ENCODE measurements around the gene NDUFAF8.

The NDUFAF8 gene

GRCh38 chr17:81247339-81247990 is 8.3 kb downstream of the NDUFAF8 start:
- ATAC-seq (ENCODE audit: low read depth) (no peak), DNase-seq (ENCODE audit: low spot score) (no peak)
- Histone ChIP-seq H3K27ac (ENCODE audit: poor library complexity, severe bottlenecking) (no peak overlapping the region), H3K36me3 (ENCODE audit: low read depth) (peaks cover 17% of the 10 kb centered on the region), H3K27me3 (ENCODE audit: insufficient read depth, poor library complexity, severe bottlenecking) (no peaks in the 10 kb centered on the region), H3K4me1 (ENCODE audit: insufficient read depth, poor library complexity, severe bottlenecking) (no peaks in the 10 kb centered on the region), H3K4me3 (ENCODE audit: severe bottlenecking) (no peak overlapping the region), H3K9me3 (ENCODE audit: severe bottlenecking) (no peaks in the 10 kb centered on the region)
- TF ChIP-seq CTCF (IDR thresholded peaks at IDR 0.05; ENCODE audit: poor library complexity, severe bottlenecking): no peak

DNA sequence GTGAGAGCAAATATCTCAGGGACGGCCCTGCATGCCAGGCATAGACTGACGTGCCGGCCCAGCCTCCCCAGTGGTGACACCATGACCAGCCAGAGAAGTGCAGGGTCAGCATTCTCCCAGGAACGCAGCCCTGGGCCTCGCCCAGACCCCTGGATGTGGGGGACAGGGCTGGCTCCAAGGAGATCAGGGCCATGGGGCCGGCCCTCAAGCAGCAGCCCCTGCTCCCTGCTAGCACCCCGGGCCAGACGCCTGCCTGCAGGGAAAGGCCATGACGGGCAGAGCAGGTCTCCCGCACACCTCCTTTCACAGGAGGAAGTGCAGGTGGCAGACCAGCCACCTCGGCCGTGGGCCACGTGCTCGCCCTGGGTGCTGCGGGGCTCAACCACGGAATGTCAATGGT is 9.5 kb downstream of the NDUFAF8 start:
- Histone ChIP-seq H3K4me3 (ENCODE audit: severe bottlenecking) (no peak overlapping the region), H3K4me1 (ENCODE audit: insufficient read depth, poor library complexity, severe bottlenecking) (no peaks in the 10 kb centered on the region), H3K27ac (ENCODE audit: poor library complexity, severe bottlenecking) (no peak overlapping the region), H3K9me3 (ENCODE audit: severe bottlenecking) (no peaks in the 10 kb centered on the region), H3K36me3 (ENCODE audit: low read depth) (peaks cover 23% of the 10 kb centered on the region), H3K27me3 (ENCODE audit: insufficient read depth, poor library complexity, severe bottlenecking) (no peaks in the 10 kb centered on the region)
- DNase-seq (ENCODE audit: low spot score): no peak
- no peak for ATAC-seq (ENCODE audit: low read depth)
- TF ChIP-seq CTCF (IDR thresholded peaks at IDR 0.05; ENCODE audit: poor library complexity, severe bottlenecking): no peak

DNA sequence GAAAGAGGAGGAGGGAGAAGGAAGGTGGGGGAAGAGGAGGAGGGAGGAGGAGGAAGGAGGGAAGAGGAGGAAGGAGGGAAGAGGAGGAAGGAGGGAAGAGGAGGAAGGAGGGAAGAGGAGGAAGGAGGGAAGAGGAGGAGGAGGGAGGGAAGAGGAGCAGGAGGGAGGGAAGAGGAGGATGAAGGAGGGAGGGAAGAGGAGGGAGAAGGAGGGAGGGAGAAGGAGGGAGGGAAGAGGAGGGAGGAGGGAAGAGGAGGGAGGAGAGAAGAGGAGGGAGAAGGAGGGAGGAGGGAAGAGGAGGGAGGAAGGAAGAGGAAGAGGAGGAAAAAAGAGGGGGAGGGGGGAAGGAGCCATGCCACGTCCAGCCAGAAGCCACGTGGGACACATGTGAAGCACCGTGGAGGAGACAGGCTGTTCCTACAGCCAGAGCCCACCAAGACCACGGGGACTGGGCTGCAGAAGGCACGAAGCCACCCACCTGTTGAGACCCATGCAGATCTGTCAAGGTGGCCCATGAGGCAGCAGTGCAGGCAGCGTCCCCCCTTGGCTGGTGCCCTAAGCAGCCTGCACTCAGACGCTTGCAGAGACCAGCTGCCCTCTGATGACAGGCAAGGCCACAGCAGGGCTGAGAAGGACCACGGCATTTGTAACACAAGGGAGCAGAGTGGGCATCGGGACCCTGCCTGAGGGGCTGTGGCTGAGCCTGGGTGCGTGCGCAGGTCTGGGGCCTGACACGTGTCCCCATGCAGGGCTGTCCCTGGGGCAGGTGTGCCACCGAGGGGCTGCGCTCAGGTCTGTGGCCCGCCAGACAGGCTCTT is 10.3 kb downstream of the NDUFAF8 start:
- ATAC-seq (ENCODE audit: low read depth): no peak
- Histone ChIP-seq H3K27me3 (ENCODE audit: insufficient read depth, poor library complexity, severe bottlenecking) (no peaks in the 10 kb centered on the region), H3K36me3 (ENCODE audit: low read depth) (peaks cover 23% of the 10 kb centered on the region), H3K27ac (ENCODE audit: poor library complexity, severe bottlenecking) (no peak overlapping the region), H3K4me3 (ENCODE audit: severe bottlenecking) (no peak overlapping the region), H3K9me3 (ENCODE audit: severe bottlenecking) (no peaks in the 10 kb centered on the region), H3K4me1 (ENCODE audit: insufficient read depth, poor library complexity, severe bottlenecking) (no peaks in the 10 kb centered on the region)
- DNase-seq (ENCODE audit: low spot score): no peak
- no peak for TF ChIP-seq CTCF (IDR thresholded peaks at IDR 0.05; ENCODE audit: poor library complexity, severe bottlenecking)

- no peaks in the 10 kb centered on the region for H3K27me3 ChIP-seq (ENCODE audit: insufficient read depth, poor library complexity, severe bottlenecking)
- ATAC-seq (ENCODE audit: low read depth) (no peak), DNase-seq (ENCODE audit: low spot score) (no peak)
- H3K4me3 ChIP-seq (ENCODE audit: severe bottlenecking): no peak overlapping the region
- H3K27ac ChIP-seq (ENCODE audit: poor library complexity, severe bottlenecking): no peak overlapping the region
- H3K36me3 ChIP-seq (ENCODE audit: low read depth): peaks cover 23% of the 10 kb centered on the region
- peaks cover 5% of the 10 kb centered on the region for H3K4me1 ChIP-seq (ENCODE audit: insufficient read depth, poor library complexity, severe bottlenecking)
- no peak for TF ChIP-seq CTCF (IDR thresholded peaks at IDR 0.05; ENCODE audit: poor library complexity, severe bottlenecking)
- H3K9me3 ChIP-seq (ENCODE audit: severe bottlenecking): no peaks in the 10 kb centered on the region
These were observed 11.4 kb downstream of the NDUFAF8 start for GRCh38 chr17:81250286-81251093.

Data from RWPE2 (cell line).